ENCODE results near the gene PLCG2.
"Not testable (repeated sequence)": the region's sequence is repeated elsewhere in the genome, so short reads cannot be mapped to it uniquely, and the experiment has no call there.

Gene PLCG2

GRCh38 chr16:81992859-81993258 lies 213.8 kb downstream of the PLCG2 start:
- no peak for DNase-seq (ENCODE audit: low read depth in 1 of 2, low spot score in 1 of 2)

- no peak for DNase-seq (ENCODE audit: low read depth in 1 of 2, low spot score in 1 of 2)
Measured at GRCh38 chr16:81994485-81994884, 215.4 kb downstream of the PLCG2 start.

GRCh38 chr16:81995651-81996050 lies 216.6 kb downstream of the PLCG2 start:
- no peak for DNase-seq (ENCODE audit: low read depth in 1 of 2, low spot score in 1 of 2)

- no peak for DNase-seq (ENCODE audit: low read depth in 1 of 2, low spot score in 1 of 2)
Measured at GRCh38 chr16:81996664-81997509, 217.8 kb downstream of the PLCG2 start.

- no peak for DNase-seq (ENCODE audit: low read depth in 1 of 2, low spot score in 1 of 2)
Measured at GRCh38 chr16:81997738-81998137, 218.6 kb downstream of the PLCG2 start.

GRCh38 chr16:82002831-82003230 lies 223.7 kb downstream of the PLCG2 start:
- no peak for DNase-seq (ENCODE audit: low read depth in 1 of 2, low spot score in 1 of 2)

- DNase-seq (ENCODE audit: low read depth in 1 of 2, low spot score in 1 of 2): no peak
Measured at GRCh38 chr16:82004601-82005000, 225.5 kb downstream of the PLCG2 start.

- no peak for DNase-seq (ENCODE audit: low read depth in 1 of 2, low spot score in 1 of 2)
Measured at GRCh38 chr16:82005027-82005830, 226.1 kb downstream of the PLCG2 start.

- no peak for DNase-seq (ENCODE audit: low read depth in 1 of 2, low spot score in 1 of 2)
Measured at GRCh38 chr16:82006036-82006435, 226.9 kb downstream of the PLCG2 start.

- DNase-seq (ENCODE audit: low read depth in 1 of 2, low spot score in 1 of 2): no peak
Measured at GRCh38 chr16:82007189-82007588, 228.1 kb downstream of the PLCG2 start.

GRCh38 chr16:82008957-82009592 lies 230.0 kb downstream of the PLCG2 start:
- no peak for DNase-seq (ENCODE audit: low read depth in 1 of 2, low spot score in 1 of 2)

GRCh38 chr16:82009789-82010188 lies 230.7 kb downstream of the PLCG2 start:
- not testable (repeated sequence) for DNase-seq (ENCODE audit: low read depth in 1 of 2, low spot score in 1 of 2)

- no peak for DNase-seq (ENCODE audit: low read depth in 1 of 2, low spot score in 1 of 2)
Measured at GRCh38 chr16:82010649-82011048, 231.6 kb downstream of the PLCG2 start.

- DNase-seq (ENCODE audit: low read depth in 1 of 2, low spot score in 1 of 2): peak; percentile 6 to 40
Measured at GRCh38 chr16:82011199-82011641, 232.1 kb downstream of the PLCG2 start, which contains the start of gene SDR42E1. SDR42E1 (minus strand) TSS chr16:82011470; CDS start chr16:82000858, 10,612 bp downstream.
